ENCODE data around the gene KIF21A. TPM values are rescaled to one million over a fixed set of nuclear protein-coding genes. Genes with fewer than 3 reads are reported as not detected.

Gene KIF21A
- total and polyA plus RNA-seq, 4 donors = 5.2 to 36.5 (median 13.3) TPM

DNA sequence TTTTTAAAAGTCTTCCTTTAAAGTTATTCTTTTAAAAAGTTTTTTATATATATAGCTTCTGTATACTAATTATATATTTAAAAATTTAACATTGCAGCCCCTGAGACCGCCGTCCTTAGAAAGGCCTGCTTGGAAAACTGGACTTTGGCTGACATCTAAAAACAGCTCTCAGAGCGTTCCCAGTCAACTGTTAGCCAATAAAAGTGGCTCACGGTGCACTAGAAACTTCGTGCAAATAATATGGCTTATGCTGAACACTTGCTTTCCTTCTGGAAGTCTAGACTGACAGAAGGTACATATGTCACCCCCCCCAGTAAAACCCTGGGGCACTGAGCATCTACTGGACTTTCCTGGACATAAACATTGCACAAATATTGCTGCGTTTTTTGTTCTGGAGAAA lies 115.0 kb downstream of the KIF21A start:
- H3K9ac ChIP-seq (ENCODE audit: insufficient read depth in 1 of 2, low read length in 2 of 2) = no peak overlapping the region
- peaks cover 0 to 2% (median 0%) of the 10 kb centered on the region in 4 donors for H3K9me3 ChIP-seq (ENCODE audit: control insufficient read depth in 4 of 4, insufficient read depth in 3 of 4, low read length in 3 of 4)
- H3K36me3 ChIP-seq (ENCODE audit: control insufficient read depth in 4 of 4, insufficient read depth in 4 of 4, low read length in 4 of 4) = peaks cover 0 to 6% (median under 1%) of the 10 kb centered on the region in 4 donors
- H3K27ac ChIP-seq (ENCODE audit: low read depth in 1 of 2, low read length in 1 of 2) = no peak overlapping the region
- no peak overlapping the region for H3K4me3 ChIP-seq
- no peaks in the 10 kb centered on the region for H3K27me3 ChIP-seq (ENCODE audit: control insufficient read depth in 3 of 3, insufficient read depth in 3 of 3, low read length in 2 of 3)
- H3K4me1 ChIP-seq (ENCODE audit: control insufficient read depth in 5 of 5, insufficient read depth in 5 of 5, low read length in 5 of 5) = peaks cover 0 to 4% (median 0%) of the 10 kb centered on the region in 5 donors
- ATAC-seq (ENCODE audit: insufficient read depth, low FRiP score) = no peak
- 88 to 91% methylated on average over 6 of the region's 6 CpGs for WGBS, 2 donors
- DNase-seq = no peak
- TF ChIP-seq, protein P1, sequence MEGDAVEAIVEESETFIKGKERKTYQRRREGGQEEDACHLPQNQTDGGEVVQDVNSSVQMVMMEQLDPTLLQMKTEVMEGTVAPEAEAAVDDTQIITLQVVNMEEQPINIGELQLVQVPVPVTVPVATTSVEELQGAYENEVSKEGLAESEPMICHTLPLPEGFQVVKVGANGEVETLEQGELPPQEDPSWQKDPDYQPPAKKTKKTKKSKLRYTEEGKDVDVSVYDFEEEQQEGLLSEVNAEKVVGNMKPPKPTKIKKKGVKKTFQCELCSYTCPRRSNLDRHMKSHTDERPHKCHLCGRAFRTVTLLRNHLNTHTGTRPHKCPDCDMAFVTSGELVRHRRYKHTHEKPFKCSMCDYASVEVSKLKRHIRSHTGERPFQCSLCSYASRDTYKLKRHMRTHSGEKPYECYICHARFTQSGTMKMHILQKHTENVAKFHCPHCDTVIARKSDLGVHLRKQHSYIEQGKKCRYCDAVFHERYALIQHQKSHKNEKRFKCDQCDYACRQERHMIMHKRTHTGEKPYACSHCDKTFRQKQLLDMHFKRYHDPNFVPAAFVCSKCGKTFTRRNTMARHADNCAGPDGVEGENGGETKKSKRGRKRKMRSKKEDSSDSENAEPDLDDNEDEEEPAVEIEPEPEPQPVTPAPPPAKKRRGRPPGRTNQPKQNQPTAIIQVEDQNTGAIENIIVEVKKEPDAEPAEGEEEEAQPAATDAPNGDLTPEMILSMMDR (IDR thresholded peaks at IDR 0.05; ENCODE audit: control extremely low read depth, extremely low read depth) = no peak

DNA sequence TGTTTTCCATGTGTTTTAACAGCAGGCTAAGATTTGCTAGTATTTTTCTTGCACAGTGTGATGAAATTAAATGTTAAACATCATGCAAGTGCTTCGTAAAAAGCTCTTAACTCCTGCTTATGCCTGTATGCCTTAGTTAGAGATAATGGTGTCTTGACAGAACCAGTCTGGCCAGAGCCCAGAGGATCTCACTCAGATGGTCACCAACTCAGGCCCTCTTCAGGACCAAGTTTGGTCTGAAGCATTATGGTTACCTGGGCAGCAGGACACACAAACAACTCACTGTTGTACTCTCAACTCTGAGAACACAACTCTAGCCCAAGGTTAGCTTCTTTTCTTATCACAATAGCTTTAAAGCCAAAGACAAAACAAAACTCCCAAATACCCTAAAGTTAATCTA lies 115.4 kb downstream of the KIF21A start:
- TF ChIP-seq, protein P1 (IDR thresholded peaks at IDR 0.05; ENCODE audit: control extremely low read depth, extremely low read depth) = no peak
- Histone ChIP-seq H3K4me1 (ENCODE audit: control insufficient read depth in 5 of 5, insufficient read depth in 5 of 5, low read length in 5 of 5) (peaks cover 0 to 4% (median 0%) of the 10 kb centered on the region in 5 donors), H3K9ac (ENCODE audit: insufficient read depth in 1 of 2, low read length in 2 of 2) (no peak overlapping the region), H3K9me3 (ENCODE audit: control insufficient read depth in 4 of 4, insufficient read depth in 3 of 4, low read length in 3 of 4) (no peaks in the 10 kb centered on the region), H3K4me3 (no peak overlapping the region), H3K27me3 (ENCODE audit: control insufficient read depth in 3 of 3, insufficient read depth in 3 of 3, low read length in 2 of 3) (no peaks in the 10 kb centered on the region), H3K36me3 (ENCODE audit: control insufficient read depth in 4 of 4, insufficient read depth in 4 of 4, low read length in 4 of 4) (peaks cover 0 to 4% (median 0%) of the 10 kb centered on the region in 4 donors), H3K27ac (ENCODE audit: low read depth in 1 of 2, low read length in 1 of 2) (no peak overlapping the region)
- WGBS, 2 donors = 67 to 91% methylated on average over 1 of the region's 1 CpG
- DNase-seq (no peak), ATAC-seq (ENCODE audit: insufficient read depth, low FRiP score) (no peak)

DNA sequence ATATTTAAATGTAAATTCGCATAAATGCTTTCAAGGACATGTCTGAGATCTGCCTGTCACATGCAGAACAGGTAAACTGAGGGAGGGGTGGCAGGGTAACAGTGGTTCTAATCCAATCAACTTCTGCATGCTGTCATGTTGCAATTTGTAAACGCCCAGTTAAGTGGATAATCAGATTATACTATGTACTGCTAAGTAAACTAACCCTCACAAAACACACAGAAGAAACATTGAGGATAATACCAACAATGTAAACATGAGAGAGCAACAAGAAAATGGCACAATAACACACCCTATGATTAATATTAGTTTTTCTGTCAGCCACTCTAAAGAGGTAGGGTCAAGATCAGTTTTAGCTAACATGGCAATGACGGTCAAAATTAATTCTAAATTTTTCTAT lies 123.7 kb downstream of the KIF21A start:
- no peak for ATAC-seq (ENCODE audit: insufficient read depth, low FRiP score)

More for the DNA sequence above, 123.7 kb downstream of the KIF21A start:
- H3K27me3 ChIP-seq (ENCODE audit: control insufficient read depth in 3 of 3, insufficient read depth in 3 of 3, low read length in 2 of 3) = no peaks in the 10 kb centered on the region
- TF ChIP-seq, protein P1 (IDR thresholded peaks at IDR 0.05; ENCODE audit: control extremely low read depth, extremely low read depth) = no peak
- no peaks in the 10 kb centered on the region for H3K4me1 ChIP-seq (ENCODE audit: control insufficient read depth in 5 of 5, insufficient read depth in 5 of 5, low read length in 5 of 5)
- H3K9ac ChIP-seq (ENCODE audit: insufficient read depth in 1 of 2, low read length in 2 of 2) = no peak overlapping the region
- H3K27ac ChIP-seq (ENCODE audit: low read depth in 1 of 2, low read length in 1 of 2) = no peak overlapping the region
- H3K36me3 ChIP-seq (ENCODE audit: control insufficient read depth in 4 of 4, insufficient read depth in 4 of 4, low read length in 4 of 4) = no peaks in the 10 kb centered on the region
- WGBS, 2 donors = 85 to 86% methylated on average over 3 of the region's 3 CpGs
- no peak for DNase-seq
- H3K4me3 ChIP-seq = no peak overlapping the region
- no peaks in the 10 kb centered on the region for H3K9me3 ChIP-seq (ENCODE audit: control insufficient read depth in 4 of 4, insufficient read depth in 3 of 4, low read length in 3 of 4)

Measured in lung (tissue), 12 donors.